Measurements from ENCODE around the gene UPF1.

DNA sequence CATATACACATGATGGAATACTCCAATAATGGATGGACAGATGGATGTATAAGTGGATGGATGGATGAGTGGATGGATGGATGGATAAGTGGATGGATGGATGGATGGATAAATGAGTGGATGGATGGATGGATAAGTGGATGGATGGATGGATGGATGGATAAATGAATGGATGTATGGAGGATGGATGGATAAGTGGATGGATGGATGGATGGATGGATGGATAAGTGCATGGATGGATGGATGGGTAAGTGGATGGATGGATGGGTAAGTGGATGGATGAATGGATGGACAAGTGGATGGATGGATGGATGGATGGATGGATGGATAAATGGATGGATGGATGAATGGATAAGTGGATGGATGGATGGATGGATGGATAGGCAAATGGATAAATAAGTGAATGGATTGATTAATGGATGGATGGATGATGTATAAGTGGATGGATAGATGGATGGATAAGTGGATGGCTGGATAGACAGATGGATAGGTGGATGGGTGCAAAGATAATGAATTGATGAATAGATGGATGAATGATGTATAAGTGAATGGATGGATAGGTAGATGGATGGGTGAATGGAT lies 32.3 kb upstream of the UPF1 start:
- TF ChIP-seq EZH2phosphoT487 (IDR thresholded peaks at IDR 0.05; ENCODE audit: borderline replicate concordance, low read depth, low read length): no peak
- TF ChIP-seq, protein P1, sequence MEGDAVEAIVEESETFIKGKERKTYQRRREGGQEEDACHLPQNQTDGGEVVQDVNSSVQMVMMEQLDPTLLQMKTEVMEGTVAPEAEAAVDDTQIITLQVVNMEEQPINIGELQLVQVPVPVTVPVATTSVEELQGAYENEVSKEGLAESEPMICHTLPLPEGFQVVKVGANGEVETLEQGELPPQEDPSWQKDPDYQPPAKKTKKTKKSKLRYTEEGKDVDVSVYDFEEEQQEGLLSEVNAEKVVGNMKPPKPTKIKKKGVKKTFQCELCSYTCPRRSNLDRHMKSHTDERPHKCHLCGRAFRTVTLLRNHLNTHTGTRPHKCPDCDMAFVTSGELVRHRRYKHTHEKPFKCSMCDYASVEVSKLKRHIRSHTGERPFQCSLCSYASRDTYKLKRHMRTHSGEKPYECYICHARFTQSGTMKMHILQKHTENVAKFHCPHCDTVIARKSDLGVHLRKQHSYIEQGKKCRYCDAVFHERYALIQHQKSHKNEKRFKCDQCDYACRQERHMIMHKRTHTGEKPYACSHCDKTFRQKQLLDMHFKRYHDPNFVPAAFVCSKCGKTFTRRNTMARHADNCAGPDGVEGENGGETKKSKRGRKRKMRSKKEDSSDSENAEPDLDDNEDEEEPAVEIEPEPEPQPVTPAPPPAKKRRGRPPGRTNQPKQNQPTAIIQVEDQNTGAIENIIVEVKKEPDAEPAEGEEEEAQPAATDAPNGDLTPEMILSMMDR (conservative IDR thresholded peaks at IDR 0.05; ENCODE audit: low read length): no peak

Data from OCI-LY7 (cell line).